PC-3 (cell line): ENCODE results near the gene EXOC6. TPM values are rescaled to one million over a fixed set of nuclear protein-coding genes. Genes with fewer than 3 reads are reported as not detected.

Experiments
- ATAC-seq: fragments of 200-7000 bp; cut with Tn5 transposase; 2 replicates; pipeline ENCODE4 v1.9.1; 2020; ENCODE audit warnings: mild to moderate bottlenecking, moderate library complexity
- BruUV-seq: library from RNA; stranded (reverse); fragments of 400-500 nt; replicated peaks from 2 replicates; lab custom pipeline; 2021; lab: Mats Ljungman, UMichigan
- CTCF ChIA-PET: fragments of 300-600 bp; sonication (Branson Sonifier 250); formaldehyde crosslinking; loops from one replicate; lab custom pipeline; 2022; ENCODE audit warnings: antibody characterized with exemption; lab: Charles Lee
- POLR2A ChIA-PET: fragments of 300-600 bp; sonication (Branson Sonifier 250); formaldehyde crosslinking; loops from one replicate; lab custom pipeline; 2022; ENCODE audit warnings: antibody characterized with exemption; ENCODE audit not compliant: unreplicated experiment; lab: Charles Lee
- DNase-seq: peaks from one replicate; pipeline ENCODE4 v3.0.0-alpha.2; 2015
- H2AFZ ChIP-seq: fragments of 300-600 bp; sonication (generic); 2 replicates; pipeline ENCODE4 v1.6.0; 2016; ENCODE audit warnings: antibody characterized with exemption, low read length
- H3F3A ChIP-seq: fragments of 300-600 bp; sonication (generic); one replicate; pipeline ENCODE4 v1.6.0; 2017; ENCODE audit warnings: antibody characterized with exemption, low read length, control low read depth, mild to moderate bottlenecking; ENCODE audit not compliant: unreplicated experiment
- H3K27ac ChIP-seq: fragments of 300-600 bp; sonication (generic); 2 replicates; pipeline ENCODE4 v1.5.1; 2016; ENCODE audit warnings: mild to moderate bottlenecking, low read length
- H3K27me3 ChIP-seq: fragments of 300-600 bp; sonication (generic); 2 replicates; pipeline ENCODE4 v1.6.1; 2016; ENCODE audit warnings: low read length, mixed read lengths
- H3K36me3 ChIP-seq: fragments of 300-600 bp; sonication (generic); 2 replicates; pipeline ENCODE4 v1.6.1; 2016; ENCODE audit warnings: low read depth, mixed run types, low read length, mixed read lengths
- H3K4me1 ChIP-seq: fragments of 300-600 bp; sonication (generic); 2 replicates; pipeline ENCODE4 v1.5.1; 2016; ENCODE audit warnings: low read length; ENCODE audit not compliant: insufficient read depth
- H3K4me2 ChIP-seq: fragments of 300-600 bp; sonication (generic); 2 replicates; pipeline ENCODE4 v1.6.0; 2016; ENCODE audit warnings: low read length
- H3K4me3 ChIP-seq: fragments of 300-600 bp; sonication (generic); 2 replicates; pipeline ENCODE4 v1.5.1; 2016; ENCODE audit warnings: mild to moderate bottlenecking, low read length, mixed read lengths
- H3K79me2 ChIP-seq: fragments of 300-600 bp; sonication (generic); 2 replicates; pipeline ENCODE4 v1.6.1; 2017; ENCODE audit warnings: low read length, mixed read lengths
- H3K9ac ChIP-seq: fragments of 300-600 bp; sonication (generic); 2 replicates; pipeline ENCODE4 v1.6.0; 2016; ENCODE audit warnings: mild to moderate bottlenecking, low read length
- H3K9me2 ChIP-seq: fragments of 300-600 bp; sonication (generic); replicated peaks from 2 replicates; pipeline ENCODE4 v1.6.1; 2016; ENCODE audit warnings: mixed run types, low read length, mixed read lengths
- H3K9me3 ChIP-seq: fragments of 300-600 bp; sonication (generic); 2 replicates; pipeline ENCODE4 v1.6.1; 2016; ENCODE audit warnings: low read length, mixed read lengths
- H4K20me1 ChIP-seq: fragments of 300-600 bp; sonication (generic); 2 replicates; pipeline ENCODE4 v1.6.1; 2016; ENCODE audit warnings: low read length, mixed read lengths
- EZH2 ChIP-seq: fragments of 300-600 bp; sonication (generic); IDR thresholded peaks from one replicate; pipeline ENCODE4 v1.6.1; 2017; ENCODE audit warnings: antibody characterized with exemption, mild to moderate bottlenecking, low read length; ENCODE audit not compliant: unreplicated experiment
- EZH2phosphoT487 ChIP-seq: fragments of 300-600 bp; sonication (generic); IDR thresholded peaks from 2 replicates; pipeline ENCODE4 v1.6.1; 2018; ENCODE audit warnings: mild to moderate bottlenecking, antibody characterized with exemption, low read length, borderline replicate concordance
- intact Hi-C: fragments of 100-400 bp; cut with micrococcal nuclease; formaldehyde crosslinking; loops from 2 replicates; pipeline ENCODE4 v1.9.0; 2023
- total RNA-seq: library from RNA; depleted of rRNA; stranded (reverse); fragments of >200 nt; gene quantifications from 2 replicates; pipeline ENCODE4 v1.2.3, GENCODE V29; 2014
- TF ChIP-seq, protein P1 (sequence below): fragments of 300-600 bp; sonication (generic); conservative IDR thresholded peaks from 2 replicates; pipeline ENCODE4 v1.5.1; 2017; ENCODE audit warnings: antibody characterized with exemption, low read depth, mild to moderate bottlenecking, low read length

Gene EXOC6
- total RNA-seq, 1 experiment from 2014 or later = 5.7 TPM

- Histone ChIP-seq H3K9ac (no peak overlapping the region), H3K4me1 (peaks cover 31% of the 10 kb centered on the region), H2AFZ (no peak overlapping the region), H4K20me1 (no peaks in the 10 kb centered on the region), H3K79me2 (peaks cover 6% of the 10 kb centered on the region; the same call in 1 of the 2 replicates), H3K27ac (no peak overlapping the region), H3K9me2 (no peaks in the 10 kb centered on the region), H3K36me3 (no peaks in the 10 kb centered on the region), H3F3A (peaks cover 5% of the 10 kb centered on the region), H3K4me2 (no peak overlapping the region), H3K9me3 (no peaks in the 10 kb centered on the region), H3K4me3 (no peak overlapping the region), H3K27me3 (no peaks in the 10 kb centered on the region)
- TF ChIP-seq EZH2phosphoT487 (no peak), EZH2 (no peak)
- TF ChIP-seq, protein P1, sequence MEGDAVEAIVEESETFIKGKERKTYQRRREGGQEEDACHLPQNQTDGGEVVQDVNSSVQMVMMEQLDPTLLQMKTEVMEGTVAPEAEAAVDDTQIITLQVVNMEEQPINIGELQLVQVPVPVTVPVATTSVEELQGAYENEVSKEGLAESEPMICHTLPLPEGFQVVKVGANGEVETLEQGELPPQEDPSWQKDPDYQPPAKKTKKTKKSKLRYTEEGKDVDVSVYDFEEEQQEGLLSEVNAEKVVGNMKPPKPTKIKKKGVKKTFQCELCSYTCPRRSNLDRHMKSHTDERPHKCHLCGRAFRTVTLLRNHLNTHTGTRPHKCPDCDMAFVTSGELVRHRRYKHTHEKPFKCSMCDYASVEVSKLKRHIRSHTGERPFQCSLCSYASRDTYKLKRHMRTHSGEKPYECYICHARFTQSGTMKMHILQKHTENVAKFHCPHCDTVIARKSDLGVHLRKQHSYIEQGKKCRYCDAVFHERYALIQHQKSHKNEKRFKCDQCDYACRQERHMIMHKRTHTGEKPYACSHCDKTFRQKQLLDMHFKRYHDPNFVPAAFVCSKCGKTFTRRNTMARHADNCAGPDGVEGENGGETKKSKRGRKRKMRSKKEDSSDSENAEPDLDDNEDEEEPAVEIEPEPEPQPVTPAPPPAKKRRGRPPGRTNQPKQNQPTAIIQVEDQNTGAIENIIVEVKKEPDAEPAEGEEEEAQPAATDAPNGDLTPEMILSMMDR = no peak
- intact Hi-C loops = no loop called here
- ChIA-PET POLR2A (no interaction called here), CTCF (interaction anchor here (0.6 kb wide), 1 partner anchor 614 kb away, joined by 3 read pairs; no protein-coding TSS in a partner anchor)
- ATAC-seq (no peak), DNase-seq (peak; percentile 27)
- no TSS peak for BruUV-seq
These were observed 49.6 kb downstream of the EXOC6 start for GRCh38 chr10:92897916-92898315.

- peaks cover 7% of the 10 kb centered on the region for H3K4me1 ChIP-seq
- intact Hi-C loops = no loop called here
- CTCF ChIA-PET = no interaction called here
- no peaks in the 10 kb centered on the region for H3K9me3 ChIP-seq
- TF ChIP-seq EZH2phosphoT487 (no peak), EZH2 (no peak)
- TF ChIP-seq, protein P1 = no peak
- no TSS peak for BruUV-seq
- H3K27me3 ChIP-seq = no peaks in the 10 kb centered on the region
- no peak overlapping the region for H2AFZ ChIP-seq
- DNase-seq (no peak), ATAC-seq (no peak)
- no peak overlapping the region for H3K27ac ChIP-seq
- no peak overlapping the region for H3K9ac ChIP-seq
- no peaks in the 10 kb centered on the region for H3K79me2 ChIP-seq
- H4K20me1 ChIP-seq = no peaks in the 10 kb centered on the region
- no peak overlapping the region for H3K4me3 ChIP-seq
- no peak overlapping the region for H3K4me2 ChIP-seq
- POLR2A ChIA-PET = no interaction called here
- no peaks in the 10 kb centered on the region for H3K36me3 ChIP-seq
- H3F3A ChIP-seq = no peaks in the 10 kb centered on the region
- no peaks in the 10 kb centered on the region for H3K9me2 ChIP-seq
These were observed 53.5 kb downstream of the EXOC6 start for GRCh38 chr10:92901819-92902251.

DNA sequence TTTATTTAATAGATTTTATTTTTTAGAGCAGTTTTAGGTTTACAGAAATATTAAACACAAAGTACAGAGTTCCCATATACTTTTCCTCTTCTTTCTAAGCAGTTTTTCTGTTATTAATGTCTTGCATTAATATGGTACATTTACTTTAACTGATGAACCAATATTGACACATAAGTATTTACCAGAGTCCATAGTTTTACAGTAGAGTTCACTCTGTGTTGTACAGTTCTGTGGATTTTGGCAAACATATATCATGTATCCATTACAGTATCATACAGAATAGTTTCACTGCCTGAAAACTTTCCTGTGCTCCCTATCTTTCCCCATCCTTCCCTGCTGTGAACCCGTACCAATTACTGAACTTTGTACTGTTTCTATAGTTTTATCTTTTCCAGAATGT is 55.3 kb downstream of the EXOC6 start:
- no peak overlapping the region for H2AFZ ChIP-seq
- no peaks in the 10 kb centered on the region for H3K36me3 ChIP-seq
- H3K27ac ChIP-seq = no peak overlapping the region
- no peaks in the 10 kb centered on the region for H3K9me3 ChIP-seq
- H3K4me3 ChIP-seq = no peak overlapping the region
- no peaks in the 10 kb centered on the region for H4K20me1 ChIP-seq
- no peaks in the 10 kb centered on the region for H3K27me3 ChIP-seq
- POLR2A ChIA-PET = no interaction called here
- TF ChIP-seq, protein P1 = no peak
- TF ChIP-seq EZH2phosphoT487 (no peak), EZH2 (no peak)
- no TSS peak for BruUV-seq
- ATAC-seq = no peak
- no peak overlapping the region for H3K4me2 ChIP-seq
- intact Hi-C loops = no loop called here
- CTCF ChIA-PET = no interaction called here
- H3K4me1 ChIP-seq = peaks cover 7% of the 10 kb centered on the region
- no peaks in the 10 kb centered on the region for H3F3A ChIP-seq
- no peak for DNase-seq
- no peaks in the 10 kb centered on the region for H3K79me2 ChIP-seq
- no peaks in the 10 kb centered on the region for H3K9me2 ChIP-seq
- no peak overlapping the region for H3K9ac ChIP-seq
